GM19372 (cell line): Measurements from ENCODE around the gene RPL3.

Experiments used
- ATAC-seq: cut with Tn5 transposase; IDR thresholded peaks from one replicate; pipeline ENCODE4 v1.9.1; 2021; ENCODE audit warnings: mild to moderate bottlenecking, low read depth, moderate library complexity; ENCODE audit not compliant: unreplicated experiment

Gene RPL3

GRCh38 chr22:39284142-39284980 is 35.1 kb downstream of the RPL3 start:
- ATAC-seq, result no peak

- no peak for ATAC-seq
These were observed 35.9 kb downstream of the RPL3 start for GRCh38 chr22:39283322-39284141.

GRCh38 chr22:39282645-39283321 is 36.6 kb downstream of the RPL3 start:
- no peak for ATAC-seq

- ATAC-seq, result no peak
These were observed 38.3 kb downstream of the RPL3 start for GRCh38 chr22:39281126-39281525.

- no peak for ATAC-seq
These were observed 39.2 kb downstream of the RPL3 start for GRCh38 chr22:39280250-39280649.

GRCh38 chr22:39279170-39279850 is 40.1 kb downstream of the RPL3 start:
- ATAC-seq, result no peak

GRCh38 chr22:39278040-39278439 is 41.4 kb downstream of the RPL3 start:
- ATAC-seq, result no peak

- ATAC-seq, result no peak
These were observed 42.2 kb downstream of the RPL3 start for GRCh38 chr22:39277142-39277607.

- no peak for ATAC-seq
These were observed 42.8 kb downstream of the RPL3 start for GRCh38 chr22:39276440-39277141.

GRCh38 chr22:39275814-39276439 is 43.5 kb downstream of the RPL3 start:
- no peak for ATAC-seq

GRCh38 chr22:39273950-39274887 is 45.2 kb downstream of the RPL3 start:
- no peak for ATAC-seq

- no peak for ATAC-seq
These were observed 48.6 kb downstream of the RPL3 start for GRCh38 chr22:39270792-39271191.

GRCh38 chr22:39270280-39270679 is 49.1 kb downstream of the RPL3 start:
- no peak for ATAC-seq

GRCh38 chr22:39269095-39269790 is 50.2 kb downstream of the RPL3 start:
- ATAC-seq, result no peak

- ATAC-seq, result no peak
These were observed 50.8 kb downstream of the RPL3 start for GRCh38 chr22:39268645-39269044.

- ATAC-seq, result no peak
These were observed 51.4 kb downstream of the RPL3 start for GRCh38 chr22:39267974-39268373.

- ATAC-seq, result peak; percentile 65
These were observed 52.9 kb downstream of the RPL3 start for GRCh38 chr22:39266398-39267030.
